ENCODE data around the gene TBC1D2B. TPM values are rescaled to one million over a fixed set of nuclear protein-coding genes. Genes with fewer than 3 reads are reported as not detected.

Gene TBC1D2B
- total RNA-seq, 1 donor from 2014 or later = 69.3 TPM

DNA sequence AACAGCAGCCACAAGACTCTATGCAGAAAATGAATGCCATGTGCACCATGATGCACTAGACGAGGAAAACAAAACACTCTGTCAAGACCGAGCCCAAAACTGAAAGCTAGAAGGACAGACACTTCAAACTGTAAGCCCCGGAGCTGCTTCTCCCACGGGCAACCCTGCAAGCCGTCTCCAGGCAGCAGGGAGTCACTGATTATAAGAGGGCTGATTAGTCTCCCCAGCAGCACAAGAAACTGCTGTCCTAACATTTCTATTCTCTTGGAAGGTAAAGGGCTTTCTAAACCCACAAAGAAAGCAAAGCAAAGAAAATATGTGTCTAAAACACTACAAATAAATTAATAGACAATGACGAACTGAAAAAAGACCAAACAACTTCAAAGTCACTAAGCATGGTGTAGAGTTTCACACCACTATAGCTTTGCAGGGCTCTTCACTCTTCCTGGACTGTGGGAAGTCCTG, 15.5 kb downstream of the TBC1D2B start:
- Mint-ChIP-seq H3K27ac (ENCODE audit: unreplicated experiment) (peak overlapping the region; percentile 88), H3K4me3 (ENCODE audit: unreplicated experiment) (peak overlapping the region; percentile 53), H3K36me3 (ENCODE audit: unreplicated experiment) (peaks cover 2% of the 10 kb centered on the region), H3K4me1 (ENCODE audit: unreplicated experiment) (peaks cover 37% of the 10 kb centered on the region), H3K27me3 (ENCODE audit: unreplicated experiment) (no peaks in the 10 kb centered on the region), H3K9me3 (ENCODE audit: unreplicated experiment) (no peaks in the 10 kb centered on the region)
- TF ChIP-seq, protein P1, sequence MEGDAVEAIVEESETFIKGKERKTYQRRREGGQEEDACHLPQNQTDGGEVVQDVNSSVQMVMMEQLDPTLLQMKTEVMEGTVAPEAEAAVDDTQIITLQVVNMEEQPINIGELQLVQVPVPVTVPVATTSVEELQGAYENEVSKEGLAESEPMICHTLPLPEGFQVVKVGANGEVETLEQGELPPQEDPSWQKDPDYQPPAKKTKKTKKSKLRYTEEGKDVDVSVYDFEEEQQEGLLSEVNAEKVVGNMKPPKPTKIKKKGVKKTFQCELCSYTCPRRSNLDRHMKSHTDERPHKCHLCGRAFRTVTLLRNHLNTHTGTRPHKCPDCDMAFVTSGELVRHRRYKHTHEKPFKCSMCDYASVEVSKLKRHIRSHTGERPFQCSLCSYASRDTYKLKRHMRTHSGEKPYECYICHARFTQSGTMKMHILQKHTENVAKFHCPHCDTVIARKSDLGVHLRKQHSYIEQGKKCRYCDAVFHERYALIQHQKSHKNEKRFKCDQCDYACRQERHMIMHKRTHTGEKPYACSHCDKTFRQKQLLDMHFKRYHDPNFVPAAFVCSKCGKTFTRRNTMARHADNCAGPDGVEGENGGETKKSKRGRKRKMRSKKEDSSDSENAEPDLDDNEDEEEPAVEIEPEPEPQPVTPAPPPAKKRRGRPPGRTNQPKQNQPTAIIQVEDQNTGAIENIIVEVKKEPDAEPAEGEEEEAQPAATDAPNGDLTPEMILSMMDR (IDR thresholded peaks at IDR 0.05) = no peak
- DNase-seq (ENCODE audit: extremely low spot score, unreplicated experiment) = no peak

DNA sequence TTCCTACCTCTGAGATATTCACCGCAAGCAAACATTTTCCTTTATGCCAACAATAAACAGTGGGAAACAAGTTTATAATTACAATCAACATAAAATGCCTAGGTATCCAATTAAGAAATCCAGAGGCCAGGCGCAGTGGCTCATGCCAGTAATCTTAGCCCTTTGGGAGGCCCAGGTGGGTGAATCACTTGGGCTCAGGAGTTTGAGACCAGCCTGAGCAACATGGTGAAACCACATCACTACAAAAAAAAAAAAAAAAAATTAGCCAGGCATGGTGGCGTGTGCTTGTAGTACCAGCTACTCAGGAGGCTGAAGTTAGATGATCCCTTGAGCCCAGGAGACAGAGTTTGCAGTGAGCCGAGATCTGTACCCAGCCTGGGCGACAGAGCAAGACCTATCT, 17.3 kb downstream of the TBC1D2B start:
- TF ChIP-seq, protein P1 (IDR thresholded peaks at IDR 0.05) = no peak
- H3K27ac Mint-ChIP-seq (ENCODE audit: unreplicated experiment) = peak overlapping the region; percentile 15
- H3K27me3 Mint-ChIP-seq (ENCODE audit: unreplicated experiment) = no peaks in the 10 kb centered on the region
- no peaks in the 10 kb centered on the region for H3K9me3 Mint-ChIP-seq (ENCODE audit: unreplicated experiment)
- DNase-seq (ENCODE audit: extremely low spot score, unreplicated experiment) = no peak
- no peak overlapping the region for H3K4me3 Mint-ChIP-seq (ENCODE audit: unreplicated experiment)
- H3K36me3 Mint-ChIP-seq (ENCODE audit: unreplicated experiment) = peaks cover 2% of the 10 kb centered on the region
- H3K4me1 Mint-ChIP-seq (ENCODE audit: unreplicated experiment) = peaks cover 54% of the 10 kb centered on the region

DNA sequence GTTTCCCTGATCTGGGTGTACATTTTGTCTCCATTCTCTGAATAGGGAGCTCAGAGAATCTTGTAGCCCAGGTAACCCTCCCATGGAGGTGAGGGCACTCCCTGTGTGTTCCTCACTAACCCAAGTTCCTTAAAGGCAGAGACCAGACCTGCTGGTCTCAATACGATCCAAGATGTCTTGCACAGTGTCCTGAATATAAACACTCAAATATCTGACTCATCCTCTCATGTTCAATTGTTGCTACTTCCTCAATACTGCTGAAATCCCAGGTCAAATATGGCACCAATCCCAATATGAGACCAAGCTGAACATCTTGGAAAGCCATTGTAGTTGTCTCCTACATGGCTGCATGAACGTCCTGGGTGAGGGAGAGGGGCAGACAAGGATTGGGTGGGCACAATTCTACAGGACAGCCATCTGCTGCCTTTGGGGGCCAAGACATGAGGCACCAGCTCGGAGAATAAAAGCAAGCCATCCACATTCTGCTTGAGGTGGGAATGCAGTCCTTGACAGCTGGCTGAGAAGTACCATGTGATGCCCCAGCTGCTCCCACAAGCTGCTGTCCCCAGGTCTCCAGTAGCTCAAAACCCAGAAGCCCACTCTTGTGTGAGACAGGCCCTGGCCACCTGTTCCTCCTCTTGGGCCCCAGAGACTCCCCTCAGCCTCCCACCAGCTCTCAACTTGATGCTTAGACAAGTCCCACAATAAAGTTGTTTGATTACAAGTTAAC, 18.2 kb downstream of the TBC1D2B start:
- Mint-ChIP-seq H3K4me1 (ENCODE audit: unreplicated experiment) (peaks cover 58% of the 10 kb centered on the region), H3K27me3 (ENCODE audit: unreplicated experiment) (no peaks in the 10 kb centered on the region), H3K36me3 (ENCODE audit: unreplicated experiment) (peaks cover 2% of the 10 kb centered on the region), H3K9me3 (ENCODE audit: unreplicated experiment) (no peaks in the 10 kb centered on the region), H3K4me3 (ENCODE audit: unreplicated experiment) (no peak overlapping the region), H3K27ac (ENCODE audit: unreplicated experiment) (peak overlapping the region; percentile 76)
- TF ChIP-seq, protein P1 (IDR thresholded peaks at IDR 0.05) = no peak
- no peak for DNase-seq (ENCODE audit: extremely low spot score, unreplicated experiment)

DNA sequence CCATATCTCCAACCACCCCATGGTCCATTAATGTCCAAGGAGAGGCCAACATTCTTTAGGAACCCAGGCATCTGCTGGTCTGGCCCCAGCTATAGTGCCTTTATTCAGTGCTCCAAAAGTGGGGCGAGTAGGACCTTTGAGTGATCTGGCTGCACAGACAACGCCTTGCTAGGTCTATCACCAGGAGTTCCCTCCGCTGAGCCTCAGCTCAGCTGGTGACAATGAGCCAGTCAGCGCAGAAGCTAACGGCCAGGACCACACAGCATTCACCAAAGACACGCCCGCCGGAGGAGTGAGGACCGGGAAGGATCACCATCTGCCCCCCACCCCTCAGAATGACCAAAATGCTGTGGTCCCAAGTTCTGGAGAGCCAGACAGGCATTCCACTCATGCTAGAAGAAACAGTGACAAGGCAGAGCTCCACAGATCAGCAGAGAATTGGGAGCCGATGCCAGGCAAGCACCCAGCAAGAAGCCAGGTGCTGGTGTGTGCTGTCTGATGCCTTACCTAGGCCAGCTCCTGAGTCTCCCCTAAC, 19.0 kb downstream of the TBC1D2B start:
- Mint-ChIP-seq H3K27me3 (ENCODE audit: unreplicated experiment) (no peaks in the 10 kb centered on the region), H3K4me3 (ENCODE audit: unreplicated experiment) (no peak overlapping the region), H3K36me3 (ENCODE audit: unreplicated experiment) (peaks cover 2% of the 10 kb centered on the region), H3K9me3 (ENCODE audit: unreplicated experiment) (no peaks in the 10 kb centered on the region), H3K4me1 (ENCODE audit: unreplicated experiment) (peaks cover 58% of the 10 kb centered on the region), H3K27ac (ENCODE audit: unreplicated experiment) (peak overlapping the region; percentile 31)
- no peak for DNase-seq (ENCODE audit: extremely low spot score, unreplicated experiment)
- TF ChIP-seq, protein P1 (IDR thresholded peaks at IDR 0.05) = no peak

DNA sequence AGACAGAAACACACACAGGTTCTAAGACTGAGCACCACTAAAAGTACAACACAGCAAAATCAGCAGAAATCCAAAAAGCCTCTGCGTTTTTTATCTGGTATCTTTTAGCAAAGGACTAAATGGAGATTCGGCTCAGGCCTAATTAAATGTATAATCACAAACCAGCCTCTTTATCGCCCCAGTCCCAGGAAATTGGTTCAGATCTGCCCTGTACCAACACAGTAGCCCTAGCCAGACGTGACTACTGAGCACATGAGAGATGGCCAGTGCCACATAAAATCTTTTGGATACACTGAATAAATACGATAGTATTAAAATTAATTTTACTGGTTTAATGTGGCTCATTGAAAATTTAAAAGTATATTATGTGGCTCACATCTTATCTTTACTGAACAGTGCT, 19.7 kb downstream of the TBC1D2B start:
- H3K4me1 Mint-ChIP-seq (ENCODE audit: unreplicated experiment) = peaks cover 58% of the 10 kb centered on the region
- no peaks in the 10 kb centered on the region for H3K9me3 Mint-ChIP-seq (ENCODE audit: unreplicated experiment)
- H3K4me3 Mint-ChIP-seq (ENCODE audit: unreplicated experiment) = no peak overlapping the region
- H3K27ac Mint-ChIP-seq (ENCODE audit: unreplicated experiment) = peak overlapping the region; percentile 82
- TF ChIP-seq, protein P1 (IDR thresholded peaks at IDR 0.05) = no peak
- no peaks in the 10 kb centered on the region for H3K27me3 Mint-ChIP-seq (ENCODE audit: unreplicated experiment)
- H3K36me3 Mint-ChIP-seq (ENCODE audit: unreplicated experiment) = peaks cover 2% of the 10 kb centered on the region
- no peak for DNase-seq (ENCODE audit: extremely low spot score, unreplicated experiment)
